BE2C (cell line): ENCODE measurements around the gene CACNB2.
"Not testable (repeated sequence)": the region's sequence is repeated elsewhere in the genome, so short reads cannot be mapped to it uniquely, and the experiment has no call there.

Experiments used
- DNase-seq: peaks from one replicate; pipeline ENCODE4 v3.0.0-alpha.2; 2020
- H3K27me3 ChIP-seq: fragments of 250-450 bp; sonication (Bioruptor Pico); 2 replicates; pipeline ENCODE4 v1.5.1; 2020; ENCODE audit warnings: mild to moderate bottlenecking
- H3K36me3 ChIP-seq: fragments of 250-450 bp; sonication (Bioruptor Pico); 2 replicates; pipeline ENCODE4 v1.5.1; 2020; ENCODE audit warnings: mild to moderate bottlenecking
- H3K4me1 ChIP-seq: fragments of 250-450 bp; sonication (Bioruptor Pico); 2 replicates; pipeline ENCODE4 v1.5.1; 2020
- H3K4me3 ChIP-seq: 2 replicates; pipeline ENCODE4 v1.5.1; 2011; ENCODE audit warnings: low read depth, low read length
- H3K9me3 ChIP-seq: fragments of 250-450 bp; sonication (Bioruptor Pico); 2 replicates; pipeline ENCODE4 v1.5.1; 2020
- CTCF ChIP-seq: IDR thresholded peaks from 2 replicates; pipeline ENCODE4 v1.5.1; 2012; ENCODE audit warnings: mild to moderate bottlenecking, low read depth, low read length

The CACNB2 gene

GRCh38 chr10:18162021-18162627 is 21.9 kb downstream of the CACNB2 start:
- H3K27me3 ChIP-seq: peaks cover 3% of the 10 kb centered on the region; the same call in 1 of the 2 replicates
- no peak overlapping the region for H3K4me3 ChIP-seq
- no peaks in the 10 kb centered on the region for H3K9me3 ChIP-seq
- DNase-seq: no peak
- no peaks in the 10 kb centered on the region for H3K36me3 ChIP-seq
- H3K4me1 ChIP-seq: no peaks in the 10 kb centered on the region
- TF ChIP-seq CTCF: no peak

GRCh38 chr10:18164093-18164492 is 23.9 kb downstream of the CACNB2 start:
- no peak overlapping the region for H3K4me3 ChIP-seq
- no peaks in the 10 kb centered on the region for H3K4me1 ChIP-seq
- H3K27me3 ChIP-seq: peaks cover 1% of the 10 kb centered on the region; the same call in 1 of the 2 replicates
- no peak for TF ChIP-seq CTCF
- H3K9me3 ChIP-seq: no peaks in the 10 kb centered on the region
- H3K36me3 ChIP-seq: no peaks in the 10 kb centered on the region
- no peak for DNase-seq

GRCh38 chr10:18164748-18165361 is 24.6 kb downstream of the CACNB2 start:
- no peaks in the 10 kb centered on the region for H3K4me1 ChIP-seq
- H3K27me3 ChIP-seq: no peaks in the 10 kb centered on the region
- no peak for DNase-seq
- H3K9me3 ChIP-seq: no peaks in the 10 kb centered on the region
- no peak for TF ChIP-seq CTCF
- no peak overlapping the region for H3K4me3 ChIP-seq
- H3K36me3 ChIP-seq: no peaks in the 10 kb centered on the region

GRCh38 chr10:18178854-18179483 is 38.7 kb downstream of the CACNB2 start:
- H3K27me3 ChIP-seq: 0 out of 2 replicates have a peak, but pooled peaks cover 4% of the 10 kb centered on the region
- TF ChIP-seq CTCF: no peak
- no peaks in the 10 kb centered on the region for H3K9me3 ChIP-seq
- H3K4me1 ChIP-seq: no peaks in the 10 kb centered on the region
- no peak for DNase-seq
- no peak overlapping the region for H3K4me3 ChIP-seq
- H3K36me3 ChIP-seq: no peaks in the 10 kb centered on the region

GRCh38 chr10:18179891-18180290 is 39.7 kb downstream of the CACNB2 start:
- Histone ChIP-seq H3K4me3 (no peak overlapping the region), H3K36me3 (no peaks in the 10 kb centered on the region), H3K27me3 (0 out of 2 replicates have a peak, but pooled peaks cover 4% of the 10 kb centered on the region), H3K4me1 (no peaks in the 10 kb centered on the region), H3K9me3 (no peaks in the 10 kb centered on the region)
- DNase-seq: no peak
- no peak for TF ChIP-seq CTCF

- H3K4me3 ChIP-seq, DNase-seq, H3K27me3 ChIP-seq, H3K9me3 ChIP-seq, H3K4me1 ChIP-seq, H3K36me3 ChIP-seq: not testable (repeated sequence)
Observed at GRCh38 chr10:18181382-18181781, 41.2 kb downstream of the CACNB2 start.
